HL-60 (cell line): ENCODE results near the gene ZNF165.

Source experiments
- DNase-seq, 2 experiments: peaks; one replicate each; pipeline ENCODE4 v3.0.0-alpha.2; 2010 to 2020; ENCODE audit warnings: low read depth in 1 of 2, low spot score in 1 of 2
- H3K27ac ChIP-seq: fragments of 250-450 bp; sonication (Bioruptor Pico); replicated peaks from 2 replicates; pipeline ENCODE4 v1.5.1; 2020; ENCODE audit warnings: mild to moderate bottlenecking, moderate library complexity
- H3K27me3 ChIP-seq: fragments of 250-450 bp; sonication (Bioruptor Pico); 2 replicates; pipeline ENCODE4 v1.5.1; 2021; ENCODE audit warnings: mild to moderate bottlenecking, moderate library complexity; ENCODE audit not compliant: insufficient read depth, poor library complexity, severe bottlenecking
- H3K4me3 ChIP-seq: replicated peaks from 2 replicates; pipeline ENCODE4 v1.5.1; 2011; ENCODE audit warnings: mild to moderate bottlenecking, control low read depth, low read length; ENCODE audit not compliant: insufficient read depth
- GABPA ChIP-seq: IDR thresholded peaks from 2 replicates; pipeline ENCODE4 v1.6.1; 2012; ENCODE audit warnings: low read depth
- POLR2AphosphoS5 ChIP-seq: IDR thresholded peaks from 2 replicates; pipeline ENCODE4 v1.6.1; 2012; ENCODE audit warnings: low read depth
- REST ChIP-seq: IDR thresholded peaks from 2 replicates; pipeline ENCODE4 v1.6.1; 2012; ENCODE audit warnings: low read depth; ENCODE audit not compliant: insufficient replicate concordance
- SPI1 ChIP-seq: IDR thresholded peaks from 2 replicates; pipeline ENCODE4 v1.6.1; 2012; ENCODE audit warnings: low read depth, mild to moderate bottlenecking, borderline replicate concordance
- TF ChIP-seq, protein P1 (sequence below): IDR thresholded peaks from one replicate; pipeline ENCODE4 v1.5.1; 2011; ENCODE audit warnings: low read length, control low read depth, inconsistent platforms; ENCODE audit not compliant: insufficient read depth

The ZNF165 gene

DNA sequence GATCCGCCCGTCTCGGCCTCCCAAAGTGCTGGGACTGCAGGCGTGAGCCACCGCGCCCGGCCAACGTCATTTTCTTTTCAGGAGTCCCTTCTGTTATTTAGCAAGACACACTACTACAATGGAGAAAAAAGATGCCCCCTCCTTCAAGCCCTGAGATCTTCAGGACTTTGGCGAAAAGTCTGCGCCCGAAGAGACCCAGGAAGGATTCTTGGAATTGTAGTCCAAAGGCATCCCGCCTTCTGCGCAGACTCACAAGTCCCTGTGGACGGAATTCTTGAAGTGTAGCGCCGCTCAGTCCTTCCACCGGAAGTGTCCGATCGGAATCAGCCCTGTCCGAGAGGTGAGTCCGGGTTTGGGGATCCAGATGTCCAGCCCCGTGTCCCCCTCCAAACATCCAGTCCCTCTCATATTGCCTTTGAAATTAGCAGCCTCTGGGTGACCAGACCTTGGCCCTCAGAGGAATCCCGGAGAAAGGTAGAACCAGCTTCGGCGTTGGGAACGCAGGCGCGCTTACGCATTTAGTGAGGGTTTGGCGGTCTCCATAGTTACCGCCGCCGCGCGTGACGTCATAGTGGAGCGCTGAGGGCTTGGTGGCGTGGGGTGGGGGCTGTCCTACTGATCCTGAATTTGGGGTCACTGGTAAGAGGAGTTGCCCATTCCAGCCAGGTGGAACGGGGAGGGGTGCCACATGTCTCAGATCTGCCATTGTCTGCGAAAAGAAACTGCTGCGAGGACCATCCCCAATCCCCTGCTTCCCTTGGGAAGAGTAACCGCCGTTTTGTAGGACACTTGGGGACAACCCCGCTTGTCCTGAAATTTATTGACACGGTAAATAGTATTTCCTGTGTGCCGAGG lies 490 bp downstream of the ZNF165 start:
- Histone ChIP-seq H3K27me3 (no peaks in the 10 kb centered on the region), H3K4me3 (peak overlapping the region; percentile 89), H3K27ac (peak overlapping the region; percentile 98)
- peak; percentile 96 to 97 for DNase-seq
- TF ChIP-seq POLR2AphosphoS5: peak; percentile 66
- TF ChIP-seq, protein P1, sequence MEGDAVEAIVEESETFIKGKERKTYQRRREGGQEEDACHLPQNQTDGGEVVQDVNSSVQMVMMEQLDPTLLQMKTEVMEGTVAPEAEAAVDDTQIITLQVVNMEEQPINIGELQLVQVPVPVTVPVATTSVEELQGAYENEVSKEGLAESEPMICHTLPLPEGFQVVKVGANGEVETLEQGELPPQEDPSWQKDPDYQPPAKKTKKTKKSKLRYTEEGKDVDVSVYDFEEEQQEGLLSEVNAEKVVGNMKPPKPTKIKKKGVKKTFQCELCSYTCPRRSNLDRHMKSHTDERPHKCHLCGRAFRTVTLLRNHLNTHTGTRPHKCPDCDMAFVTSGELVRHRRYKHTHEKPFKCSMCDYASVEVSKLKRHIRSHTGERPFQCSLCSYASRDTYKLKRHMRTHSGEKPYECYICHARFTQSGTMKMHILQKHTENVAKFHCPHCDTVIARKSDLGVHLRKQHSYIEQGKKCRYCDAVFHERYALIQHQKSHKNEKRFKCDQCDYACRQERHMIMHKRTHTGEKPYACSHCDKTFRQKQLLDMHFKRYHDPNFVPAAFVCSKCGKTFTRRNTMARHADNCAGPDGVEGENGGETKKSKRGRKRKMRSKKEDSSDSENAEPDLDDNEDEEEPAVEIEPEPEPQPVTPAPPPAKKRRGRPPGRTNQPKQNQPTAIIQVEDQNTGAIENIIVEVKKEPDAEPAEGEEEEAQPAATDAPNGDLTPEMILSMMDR: no peak
- TF ChIP-seq SPI1: no peak
- no peak for TF ChIP-seq REST
- peak; percentile 100 for TF ChIP-seq GABPA

DNA sequence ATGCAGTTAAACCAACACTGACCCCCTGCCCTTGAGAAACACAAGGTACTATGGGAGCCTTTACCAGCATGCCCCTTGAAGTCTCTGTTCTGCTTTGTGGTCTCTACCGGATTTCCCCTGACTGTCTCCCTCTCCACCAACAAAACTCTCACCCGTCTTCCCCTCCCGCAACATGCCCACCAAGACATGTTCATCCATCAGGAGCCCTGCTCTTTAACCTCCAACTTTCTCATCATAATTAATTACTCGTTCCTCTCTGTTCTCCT lies 1.1 kb downstream of the ZNF165 start:
- Histone ChIP-seq H3K27me3 (no peaks in the 10 kb centered on the region), H3K27ac (peak overlapping the region; percentile 98), H3K4me3 (peak overlapping the region; percentile 89)
- DNase-seq: peak; percentile 20 to 21
- TF ChIP-seq SPI1 (no peak), REST (no peak), GABPA (no peak), POLR2AphosphoS5 (no peak)
- TF ChIP-seq, protein P1: no peak

- TF ChIP-seq REST: no peak
- no peak for TF ChIP-seq POLR2AphosphoS5
- TF ChIP-seq SPI1: no peak
- TF ChIP-seq, protein P1: no peak
- no peak for TF ChIP-seq GABPA
- Histone ChIP-seq H3K27ac (no peak overlapping the region), H3K4me3 (no peak overlapping the region), H3K27me3 (no peaks in the 10 kb centered on the region)
- peak in 1 of 2 experiments; percentile 25 for DNase-seq
Observed at GRCh38 chr6:28082939-28083338, 2.6 kb downstream of the ZNF165 start.
